Calu3 (cell line): Measurements from ENCODE around the gene SNRK. TPM values are rescaled to one million over a fixed set of nuclear protein-coding genes. Genes with fewer than 3 reads are reported as not detected.
"Not testable (repeated sequence)": the region's sequence is repeated elsewhere in the genome, so short reads cannot be mapped to it uniquely, and the experiment has no call there.

Experiments used
- BruUV-seq: library from RNA; stranded (reverse); fragments of 400-500 nt; replicated peaks from 2 replicates; lab custom pipeline; 2021; lab: Mats Ljungman, UMichigan
- CTCF ChIA-PET: fragments of 300-600 bp; sonication (Branson Sonifier 250); formaldehyde crosslinking; loops from one replicate; lab custom pipeline; 2022; ENCODE audit warnings: antibody characterized with exemption; lab: Charles Lee
- DNase-seq: peaks from one replicate; pipeline ENCODE4 v3.0.0; 2022
- H3K27ac Mint-ChIP-seq: one replicate; pipeline ENCODE4 v1.8.0; 2022; ENCODE audit warnings: mixed read lengths; ENCODE audit not compliant: unreplicated experiment
- H3K27me3 Mint-ChIP-seq: one replicate; pipeline ENCODE4 v1.8.0; 2022; ENCODE audit warnings: mixed read lengths; ENCODE audit not compliant: unreplicated experiment
- H3K36me3 Mint-ChIP-seq: one replicate; pipeline ENCODE4 v1.8.0; 2022; ENCODE audit warnings: mild to moderate bottlenecking, moderate library complexity, mixed read lengths; ENCODE audit not compliant: insufficient read depth, unreplicated experiment
- H3K4me1 Mint-ChIP-seq: one replicate; pipeline ENCODE4 v1.8.0; 2022; ENCODE audit warnings: mild to moderate bottlenecking, low read depth, mixed read lengths; ENCODE audit not compliant: unreplicated experiment
- H3K4me3 Mint-ChIP-seq: one replicate; pipeline ENCODE4 v1.8.0; 2022; ENCODE audit warnings: mild to moderate bottlenecking, low read depth, moderate library complexity, mixed read lengths; ENCODE audit not compliant: unreplicated experiment
- H3K9me3 Mint-ChIP-seq: one replicate; pipeline ENCODE4 v1.8.0; 2022; ENCODE audit warnings: low read depth, mixed read lengths; ENCODE audit not compliant: unreplicated experiment
- CTCF ChIP-seq: fragments of 200-600 bp; IDR thresholded peaks from one replicate; pipeline ENCODE4 v1.8.0; 2022; ENCODE audit warnings: antibody characterized with exemption; ENCODE audit not compliant: unreplicated experiment
- intact Hi-C: fragments of 100-400 bp; cut with micrococcal nuclease; formaldehyde crosslinking; loops from one replicate; pipeline ENCODE4 v1.10.0; 2022; ENCODE audit not compliant: unreplicated experiment
- total RNA-seq: library from RNA; stranded (reverse); gene quantifications from 2 replicates; pipeline ENCODE4 v1.2.3, GENCODE V29; 2022

Gene SNRK
- total RNA-seq, 1 experiment from 2014 or later: 21.0 TPM

DNA sequence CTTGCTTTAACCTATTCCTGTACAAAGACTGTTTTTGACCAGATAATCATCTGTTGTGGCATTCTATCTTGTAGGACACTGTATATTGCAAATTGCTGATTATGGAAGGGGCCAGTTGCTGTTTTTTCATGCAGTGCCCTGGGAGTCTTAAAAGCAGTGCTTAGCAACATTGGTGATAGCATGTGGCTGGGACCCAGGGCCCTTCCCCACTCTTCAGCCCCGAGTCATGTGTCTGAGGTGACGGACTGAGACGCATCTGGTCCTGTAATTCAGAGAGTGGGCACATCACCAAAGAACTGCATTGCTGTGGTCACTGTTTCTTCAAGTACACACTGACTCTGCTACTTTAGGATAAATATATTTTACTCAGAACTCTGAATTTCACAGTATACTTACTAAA lies 63.4 kb downstream of the SNRK start:
- no peak for TF ChIP-seq CTCF
- CTCF ChIA-PET: no interaction called here
- Mint-ChIP-seq H3K4me3 (no peak overlapping the region), H3K36me3 (no peaks in the 10 kb centered on the region), H3K27ac (no peak overlapping the region), H3K27me3 (no peaks in the 10 kb centered on the region), H3K9me3 (peaks cover 10% of the 10 kb centered on the region), H3K4me1 (no peaks in the 10 kb centered on the region)
- DNase-seq: no peak
- BruUV-seq: no TSS peak
- intact Hi-C loops: no loop called here

DNA sequence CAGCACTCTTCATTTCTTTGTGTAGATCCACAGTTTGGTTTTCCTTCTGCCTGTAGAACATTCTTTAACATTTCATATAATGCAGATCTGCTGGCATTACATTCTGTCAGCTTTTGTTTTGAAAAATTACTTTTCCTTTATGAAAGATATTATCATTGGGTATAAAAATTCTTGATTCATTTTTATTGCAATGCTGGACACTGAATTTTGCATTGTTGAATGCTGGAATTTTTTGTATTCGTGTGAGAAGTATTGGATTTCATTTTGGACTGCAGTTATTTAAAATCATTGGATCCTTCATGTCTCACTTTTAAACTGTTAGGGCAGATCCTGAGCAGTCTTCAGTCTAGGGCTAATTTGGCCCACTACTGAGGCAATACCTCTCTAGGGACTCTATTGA lies 67.1 kb downstream of the SNRK start:
- H3K4me1 Mint-ChIP-seq: no peaks in the 10 kb centered on the region
- no peak overlapping the region for H3K27ac Mint-ChIP-seq
- no peaks in the 10 kb centered on the region for H3K36me3 Mint-ChIP-seq
- no peak for DNase-seq
- intact Hi-C loops: no loop called here
- no TSS peak for BruUV-seq
- peaks cover 12% of the 10 kb centered on the region for H3K9me3 Mint-ChIP-seq
- H3K27me3 Mint-ChIP-seq: no peaks in the 10 kb centered on the region
- no peak for TF ChIP-seq CTCF
- CTCF ChIA-PET: no interaction called here
- no peak overlapping the region for H3K4me3 Mint-ChIP-seq

DNA sequence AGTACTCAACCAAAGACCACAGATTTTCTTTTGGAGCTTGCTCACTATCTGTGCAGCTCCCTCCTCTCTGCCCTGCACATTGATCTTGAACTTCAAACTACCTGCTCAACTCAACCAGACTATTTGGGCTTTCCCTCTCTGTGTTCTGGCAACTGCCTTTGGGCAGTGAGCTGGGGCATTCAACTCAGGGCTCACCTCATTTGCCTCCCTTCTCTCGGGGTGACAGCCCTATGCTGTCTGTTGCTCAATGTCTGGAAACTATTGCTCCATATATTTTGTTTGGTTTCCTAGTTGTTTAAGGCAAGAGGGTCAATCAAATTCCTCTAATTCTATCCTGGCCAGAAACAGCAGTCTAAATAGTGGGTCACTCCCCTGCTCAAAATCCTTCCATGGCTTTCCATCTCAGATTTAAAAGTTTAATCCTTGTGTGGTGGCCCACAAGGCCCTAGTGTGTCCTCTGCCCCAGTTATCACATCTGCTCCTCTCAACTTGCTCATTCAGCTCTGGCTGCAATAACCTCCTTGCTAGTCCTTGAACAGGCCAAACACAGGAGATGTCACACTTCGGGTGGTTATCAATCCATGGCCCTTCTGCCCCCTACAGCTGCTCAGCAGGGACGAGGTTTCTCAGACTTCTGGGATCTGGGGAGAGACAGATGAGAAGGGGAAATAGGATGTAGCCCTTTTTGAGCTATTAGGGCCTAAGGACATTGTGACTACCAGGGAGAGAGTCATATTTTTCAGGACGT lies 67.8 kb downstream of the SNRK start:
- Mint-ChIP-seq H3K36me3 (no peaks in the 10 kb centered on the region), H3K4me3 (no peak overlapping the region), H3K4me1 (no peaks in the 10 kb centered on the region), H3K27ac (peak overlapping the region; percentile 24), H3K9me3 (peaks cover 12% of the 10 kb centered on the region), H3K27me3 (no peaks in the 10 kb centered on the region)
- intact Hi-C loops: no loop called here
- TF ChIP-seq CTCF: no peak
- BruUV-seq: no TSS peak
- CTCF ChIA-PET: no interaction called here
- DNase-seq: no peak

DNA sequence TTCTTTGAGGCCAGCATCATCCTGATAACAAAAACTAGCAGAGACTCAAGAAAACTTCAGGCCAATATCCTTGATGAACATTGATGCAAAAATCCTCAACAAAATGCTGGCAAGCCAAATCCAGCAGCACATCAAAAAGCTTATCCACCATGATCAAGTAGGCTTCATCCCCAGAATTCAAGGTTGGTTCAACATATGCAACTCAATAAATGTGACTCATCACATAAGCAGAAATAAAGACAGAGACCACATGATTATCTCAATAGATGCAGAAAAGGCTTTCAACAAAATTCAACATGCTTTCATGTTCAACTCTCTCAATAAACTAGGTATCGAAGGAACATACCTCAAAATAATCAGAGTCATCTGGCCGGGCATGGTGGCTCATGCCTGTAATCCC lies 69.7 kb downstream of the SNRK start:
- H3K27ac Mint-ChIP-seq, CTCF ChIA-PET, H3K4me3 Mint-ChIP-seq, H3K36me3 Mint-ChIP-seq, H3K27me3 Mint-ChIP-seq, DNase-seq, intact Hi-C loops, BruUV-seq, H3K4me1 Mint-ChIP-seq: not testable (repeated sequence)
- H3K9me3 Mint-ChIP-seq: peaks cover 12% of the 10 kb centered on the region

DNA sequence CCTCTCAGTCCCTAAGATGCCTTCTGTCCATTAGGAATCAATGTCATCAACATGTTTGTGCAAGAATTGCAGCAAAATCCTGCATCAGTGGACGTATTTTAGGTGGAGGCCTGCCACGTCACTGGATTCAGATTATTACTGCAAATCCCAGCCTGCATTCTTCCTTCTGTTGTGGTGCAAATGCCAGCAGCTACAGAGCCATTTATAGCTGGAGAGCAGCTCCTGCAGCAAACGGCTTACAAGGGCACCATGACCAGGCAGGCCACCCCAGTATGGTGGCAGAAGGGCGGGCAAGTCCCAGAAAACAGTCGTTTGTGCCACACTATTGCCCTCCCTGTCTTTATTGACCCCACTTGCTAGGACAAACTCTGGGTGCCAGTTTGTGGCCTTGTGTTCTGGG lies 74.7 kb downstream of the SNRK start:
- H3K4me3 Mint-ChIP-seq: no peak overlapping the region

More for the DNA sequence above, 74.7 kb downstream of the SNRK start:
- no peak for DNase-seq
- no peak for TF ChIP-seq CTCF
- no peak overlapping the region for H3K27ac Mint-ChIP-seq
- no TSS peak for BruUV-seq
- CTCF ChIA-PET: no interaction called here
- no peaks in the 10 kb centered on the region for H3K27me3 Mint-ChIP-seq
- H3K36me3 Mint-ChIP-seq: no peaks in the 10 kb centered on the region
- H3K9me3 Mint-ChIP-seq: peaks cover 2% of the 10 kb centered on the region
- intact Hi-C loops: no loop called here
- H3K4me1 Mint-ChIP-seq: no peaks in the 10 kb centered on the region
